ENCODE measurements around the gene SCYL1.
A peak's percentile ranks its signal among the peaks of the same experiment; 100 is the strongest.

Gene SCYL1

DNA sequence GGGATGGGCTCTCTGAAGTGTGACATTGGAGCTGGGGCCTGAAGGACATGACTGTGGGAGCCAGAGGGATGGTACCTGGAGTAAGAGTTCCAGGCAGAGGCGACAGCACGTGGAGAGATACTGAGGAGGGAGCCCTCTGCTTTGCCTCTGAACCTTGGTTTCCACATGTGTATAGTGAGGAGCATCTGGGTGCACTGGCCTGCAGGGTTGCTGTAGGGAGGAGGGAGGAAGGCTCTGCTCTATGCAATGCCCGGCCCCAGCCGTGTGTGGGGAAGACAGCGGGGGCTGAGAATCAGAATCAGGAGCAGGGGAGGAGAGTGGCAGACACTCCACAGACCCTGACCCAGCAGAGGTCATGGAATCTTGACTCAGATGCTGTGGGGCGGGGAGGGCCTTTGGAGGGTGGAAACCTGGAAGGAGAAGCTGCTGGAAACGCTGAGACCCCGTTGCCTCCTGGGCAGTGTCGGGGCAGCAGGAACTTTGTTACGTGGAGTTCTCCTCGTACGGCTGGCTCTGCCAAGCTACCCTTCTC is 4.0 kb downstream of the SCYL1 start:
- Histone ChIP-seq H3K4me1 (peaks cover 3% of the 10 kb centered on the region; the same call in 1 of the 2 replicates), H3K36me3 (replicated peaks) (peaks cover 54% of the 10 kb centered on the region), H3K4me3 (no peak overlapping the region), H3K9me3 (no peaks in the 10 kb centered on the region), H3K27me3 (ENCODE audit: low read depth) (no peaks in the 10 kb centered on the region)
- DNase-seq (ENCODE audit: low spot score in 2 of 2) = no peak
- in situ Hi-C loops (cut with MboI; ENCODE audit: low sequenced_read_pairs) = no loop called here

- no peaks in the 10 kb centered on the region for H3K4me1 ChIP-seq
- H3K27me3 ChIP-seq (ENCODE audit: low read depth) = no peaks in the 10 kb centered on the region
- no peaks in the 10 kb centered on the region for H3K9me3 ChIP-seq
- DNase-seq (ENCODE audit: low spot score in 2 of 2) = no peak
- in situ Hi-C loops (cut with MboI; ENCODE audit: low sequenced_read_pairs) = no loop called here
- H3K4me3 ChIP-seq = no peak overlapping the region
- peaks cover 54% of the 10 kb centered on the region for H3K36me3 ChIP-seq (replicated peaks)
Observed at GRCh38 chr11:65529475-65530156, 4.7 kb downstream of the SCYL1 start.

DNA sequence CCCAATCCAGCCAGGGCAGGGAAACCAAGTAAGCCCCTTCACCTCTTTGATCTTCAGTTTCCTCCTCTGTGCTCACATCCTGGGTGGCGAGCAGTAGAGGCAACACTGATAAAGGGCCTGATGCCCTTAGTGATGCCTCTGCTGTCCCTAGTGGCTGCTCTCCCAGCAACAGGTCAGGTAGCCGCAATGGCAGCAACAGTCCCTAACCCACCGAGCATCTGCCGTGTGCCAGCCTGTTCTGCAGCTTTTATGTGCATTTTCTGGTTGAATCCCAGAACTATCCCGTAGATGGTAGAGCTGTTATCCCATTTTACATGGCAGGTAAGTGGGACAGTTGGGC is 5.2 kb downstream of the SCYL1 start:
- Histone ChIP-seq H3K27me3 (ENCODE audit: low read depth) (no peaks in the 10 kb centered on the region), H3K4me3 (no peak overlapping the region), H3K36me3 (replicated peaks) (peaks cover 53% of the 10 kb centered on the region), H3K9me3 (no peaks in the 10 kb centered on the region), H3K4me1 (no peaks in the 10 kb centered on the region)
- in situ Hi-C loops (cut with MboI; ENCODE audit: low sequenced_read_pairs) = no loop called here
- no peak for DNase-seq (ENCODE audit: low spot score in 2 of 2)

DNA sequence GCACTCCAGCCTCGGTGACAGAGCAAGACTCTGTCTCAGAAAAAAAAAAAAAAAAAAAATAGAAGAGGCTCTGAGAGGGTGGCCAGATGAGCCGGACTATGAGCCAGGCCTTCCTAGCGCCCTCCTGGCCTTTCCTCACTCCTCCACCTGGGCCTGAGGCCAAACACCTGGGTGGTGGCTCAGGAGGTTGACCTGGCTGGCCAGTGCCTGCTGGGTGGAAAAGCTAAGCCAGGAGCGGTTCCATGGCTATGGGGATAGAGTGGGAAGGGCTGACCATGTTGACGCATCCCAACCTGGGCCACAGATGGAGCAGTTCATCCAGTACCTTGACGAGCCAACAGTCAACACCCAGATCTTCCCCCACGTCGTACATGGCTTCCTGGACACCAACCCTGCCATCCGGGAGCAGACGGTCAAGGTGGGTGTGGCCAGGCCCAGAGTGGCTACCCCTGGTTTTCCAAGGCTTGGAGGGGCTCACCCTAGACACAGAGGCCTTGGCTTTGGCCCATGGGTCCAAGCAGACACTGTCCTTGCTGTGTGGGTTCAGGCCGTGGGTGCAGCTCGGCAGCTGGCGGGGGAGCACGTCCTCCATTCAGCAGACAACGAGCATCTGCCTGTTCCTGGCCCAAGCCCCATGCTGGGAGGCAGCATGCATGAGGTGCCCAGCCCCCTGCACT is 7.6 kb downstream of the SCYL1 start:
- Histone ChIP-seq H3K9me3 (no peaks in the 10 kb centered on the region), H3K27me3 (ENCODE audit: low read depth) (no peaks in the 10 kb centered on the region), H3K4me1 (no peaks in the 10 kb centered on the region), H3K36me3 (replicated peaks) (peaks cover 52% of the 10 kb centered on the region), H3K4me3 (no peak overlapping the region)
- in situ Hi-C loops (cut with MboI; ENCODE audit: low sequenced_read_pairs) = no loop called here
- no peak for DNase-seq (ENCODE audit: low spot score in 2 of 2)

GRCh38 chr11:65535102-65535501 is 10.2 kb downstream of the SCYL1 start:
- in situ Hi-C loops (cut with MboI; ENCODE audit: low sequenced_read_pairs) = no loop called here
- no peak for DNase-seq (ENCODE audit: low spot score in 2 of 2)
- H3K36me3 ChIP-seq (replicated peaks) = peaks cover 54% of the 10 kb centered on the region

DNA sequence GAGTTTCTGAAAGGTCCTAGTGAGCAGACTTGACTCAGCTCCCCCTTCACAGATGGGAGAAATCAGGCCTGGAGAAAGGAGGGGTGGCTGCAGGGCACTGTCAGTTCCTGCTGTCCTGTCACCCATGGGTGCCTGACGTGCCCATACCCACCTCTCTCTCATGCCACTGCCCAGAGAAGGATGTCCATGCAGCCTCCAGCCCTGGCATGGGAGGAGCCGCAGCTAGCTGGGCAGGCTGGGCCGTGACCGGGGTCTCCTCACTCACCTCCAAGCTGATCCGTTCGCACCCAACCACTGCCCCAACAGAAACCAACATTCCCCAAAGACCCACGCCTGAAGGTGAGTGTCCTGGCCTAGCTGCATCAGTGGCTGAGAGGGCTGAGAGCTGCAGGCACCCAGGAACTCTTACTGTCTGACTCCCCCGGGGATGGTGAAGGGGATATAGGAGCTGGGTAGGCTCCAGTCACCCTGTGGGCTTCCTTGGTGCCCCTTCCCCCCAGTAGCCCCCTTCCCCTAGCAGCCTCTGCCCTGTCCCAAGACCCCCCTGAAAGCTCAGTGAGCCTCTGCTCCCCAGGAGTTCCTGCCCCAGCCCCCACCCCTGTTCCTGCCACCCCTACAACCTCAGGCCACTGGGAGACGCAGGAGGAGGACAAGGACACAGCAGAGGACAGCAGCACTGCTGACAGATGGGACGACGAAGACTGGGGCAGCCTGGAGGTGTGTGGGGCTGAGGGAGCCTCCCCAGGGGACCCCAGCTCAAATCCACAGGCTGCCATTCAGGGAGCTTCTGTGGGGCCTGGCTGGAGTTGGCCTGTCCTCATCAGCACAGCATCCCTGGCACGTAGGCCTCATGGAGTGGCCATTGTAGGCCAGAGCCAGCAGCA is 11.8 kb downstream of the SCYL1 start:
- Histone ChIP-seq H3K4me1 (no peaks in the 10 kb centered on the region; the same call in none of the 2 replicates), H3K36me3 (replicated peaks) (peaks cover 42% of the 10 kb centered on the region), H3K27me3 (ENCODE audit: low read depth) (no peaks in the 10 kb centered on the region), H3K9me3 (no peaks in the 10 kb centered on the region), H3K4me3 (no peak overlapping the region)
- no peak for DNase-seq (ENCODE audit: low spot score in 2 of 2)
- in situ Hi-C loops (cut with MboI; ENCODE audit: low sequenced_read_pairs) = no loop called here

More at GRCh38 chr11:65535102-65535501, 10.2 kb downstream of the SCYL1 start:
- no peaks in the 10 kb centered on the region; the same call in none of the 2 replicates for H3K4me1 ChIP-seq
- H3K9me3 ChIP-seq = no peaks in the 10 kb centered on the region
- H3K4me3 ChIP-seq = no peak overlapping the region
- H3K27me3 ChIP-seq (ENCODE audit: low read depth) = no peaks in the 10 kb centered on the region

GRCh38 chr11:65537296-65537597 is 12.4 kb downstream of the SCYL1 start:
- no peaks in the 10 kb centered on the region for H3K9me3 ChIP-seq
- in situ Hi-C loops (cut with MboI; ENCODE audit: low sequenced_read_pairs) = no loop called here
- H3K36me3 ChIP-seq (replicated peaks) = peaks cover 39% of the 10 kb centered on the region
- no peak for DNase-seq (ENCODE audit: low spot score in 2 of 2)
- H3K4me3 ChIP-seq = no peak overlapping the region
- no peaks in the 10 kb centered on the region for H3K27me3 ChIP-seq (ENCODE audit: low read depth)
- no peaks in the 10 kb centered on the region; the same call in none of the 2 replicates for H3K4me1 ChIP-seq

- H3K9me3 ChIP-seq = no peaks in the 10 kb centered on the region
- H3K27me3 ChIP-seq (ENCODE audit: low read depth) = no peaks in the 10 kb centered on the region
- peaks cover 35% of the 10 kb centered on the region for H3K36me3 ChIP-seq (replicated peaks)
- in situ Hi-C loops (cut with MboI; ENCODE audit: low sequenced_read_pairs) = no loop called here
- no peak for DNase-seq (ENCODE audit: low spot score in 2 of 2)
- no peaks in the 10 kb centered on the region; the same call in none of the 2 replicates for H3K4me1 ChIP-seq
- H3K4me3 ChIP-seq = no peak overlapping the region
Observed at GRCh38 chr11:65537620-65538231, 12.8 kb downstream of the SCYL1 start.

GRCh38 chr11:65538232-65538914 is 13.5 kb downstream of the SCYL1 start:
- Histone ChIP-seq H3K4me1 (no peaks in the 10 kb centered on the region; the same call in none of the 2 replicates), H3K27me3 (ENCODE audit: low read depth) (no peaks in the 10 kb centered on the region), H3K36me3 (replicated peaks) (peaks cover 29% of the 10 kb centered on the region), H3K4me3 (no peak overlapping the region), H3K9me3 (no peaks in the 10 kb centered on the region)
- in situ Hi-C loops (cut with MboI; ENCODE audit: low sequenced_read_pairs) = no loop called here
- no peak for DNase-seq (ENCODE audit: low spot score in 2 of 2)

DNA sequence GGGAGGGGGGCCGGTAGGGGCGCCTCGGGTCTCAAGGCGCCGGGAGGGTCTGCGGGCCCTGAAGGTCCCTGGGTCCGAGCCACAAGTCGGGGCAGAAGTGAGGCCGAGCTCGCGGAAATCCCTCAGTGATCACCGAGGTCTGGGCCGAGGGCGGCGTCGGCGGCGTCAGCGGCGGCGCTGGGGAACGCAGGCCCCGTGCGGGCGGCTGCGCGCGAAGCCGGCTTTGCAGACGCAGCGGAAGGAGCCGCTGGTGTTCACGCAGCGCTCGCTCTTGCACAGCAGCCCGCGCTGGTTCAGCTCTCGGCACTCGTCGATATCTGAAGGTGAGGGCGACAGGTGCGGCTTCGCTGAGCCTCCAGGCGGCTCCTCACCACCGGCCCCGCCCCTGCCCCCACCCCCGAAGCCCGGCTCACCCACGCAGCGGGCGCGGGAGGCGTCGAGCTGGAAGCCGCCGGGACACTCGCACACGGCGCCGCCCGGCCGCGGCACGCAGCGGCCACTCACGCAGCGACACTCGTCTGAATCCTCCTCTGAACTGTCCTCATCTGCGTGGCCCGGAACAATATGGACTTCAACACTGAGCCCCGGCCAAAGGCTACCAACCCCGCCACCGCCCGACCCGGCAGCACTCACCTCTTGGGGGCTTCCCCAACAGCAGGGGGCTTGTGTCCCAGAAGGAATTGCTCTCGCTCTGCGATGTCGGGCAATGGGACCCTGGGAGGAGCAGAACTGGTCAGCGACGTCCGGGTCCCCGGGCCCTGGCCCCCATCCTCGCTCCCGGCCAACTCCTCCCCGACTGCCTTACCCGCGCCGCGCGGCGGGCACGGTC is 14.2 kb downstream of the SCYL1 start:
- peaks cover 29% of the 10 kb centered on the region for H3K36me3 ChIP-seq (replicated peaks)
- DNase-seq (ENCODE audit: low spot score in 2 of 2) = no peak
- no peaks in the 10 kb centered on the region for H3K27me3 ChIP-seq (ENCODE audit: low read depth)
- in situ Hi-C loops (cut with MboI; ENCODE audit: low sequenced_read_pairs) = no loop called here
- H3K9me3 ChIP-seq = no peaks in the 10 kb centered on the region
- H3K4me1 ChIP-seq = no peaks in the 10 kb centered on the region; the same call in none of the 2 replicates
- H3K4me3 ChIP-seq = no peak overlapping the region

DNA sequence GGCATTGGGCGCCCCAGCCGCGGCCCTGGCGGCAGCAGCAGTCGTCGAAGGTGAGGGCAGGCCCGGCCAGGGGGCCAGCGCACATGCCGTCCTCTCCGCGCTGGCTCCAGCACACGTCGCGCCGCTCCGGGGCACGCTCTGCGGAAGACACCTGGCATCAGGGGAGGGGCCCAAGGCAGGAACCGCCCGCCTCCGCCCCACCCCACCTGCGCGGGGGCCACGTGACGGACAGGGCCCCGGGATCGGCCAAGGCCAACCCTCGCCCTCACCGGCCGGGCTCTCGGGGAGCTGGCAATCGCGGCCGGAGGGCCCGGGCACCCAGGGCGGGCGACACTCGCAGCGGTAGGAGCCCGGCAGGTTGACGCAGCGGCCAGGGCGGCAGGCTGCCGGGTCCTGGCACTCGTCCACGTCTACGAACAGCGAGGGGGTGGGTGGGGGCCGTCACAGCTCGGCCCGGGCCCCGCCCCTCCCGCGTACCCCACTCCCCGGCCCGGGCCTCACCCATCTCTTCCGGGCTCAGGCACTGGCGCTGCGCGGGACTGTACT is 14.9 kb downstream of the SCYL1 start:
- peak overlapping the region; percentile 46 for H3K4me3 ChIP-seq
- H3K4me1 ChIP-seq = no peaks in the 10 kb centered on the region; the same call in none of the 2 replicates
- no peaks in the 10 kb centered on the region for H3K27me3 ChIP-seq (ENCODE audit: low read depth)
- H3K36me3 ChIP-seq (replicated peaks) = peaks cover 29% of the 10 kb centered on the region
- DNase-seq (ENCODE audit: low spot score in 2 of 2) = no peak
- in situ Hi-C loops (cut with MboI; ENCODE audit: low sequenced_read_pairs) = no loop called here
- H3K9me3 ChIP-seq = no peaks in the 10 kb centered on the region
